ENCODE results near the gene STRA8. TPM values are rescaled to one million over a fixed set of nuclear protein-coding genes. Genes with fewer than 3 reads are reported as not detected.

Gene STRA8
- total and polyA plus RNA-seq, 2 of the 13 experiments (the other 11 are each of a cell fraction or from before 2014, with no cell fraction given), result not detected

- TF ChIP-seq HNF4G (IDR thresholded peaks at IDR 0.05; ENCODE audit: borderline replicate concordance, low read depth, low read length) (no peak), HNF4G (CRISPR knock-in tag; IDR thresholded peaks at IDR 0.05; ENCODE audit: borderline replicate concordance, low read depth) (no peak), SIN3A (IDR thresholded peaks at IDR 0.05; ENCODE audit: borderline replicate concordance, low read depth, low read length) (no peak), TBX3 (IDR thresholded peaks at IDR 0.05; ENCODE audit: borderline replicate concordance) (no peak), SMARCE1 (IDR thresholded peaks at IDR 0.05; ENCODE audit: borderline replicate concordance) (no peak), ZNF788 (CRISPR knock-in tag; IDR thresholded peaks at IDR 0.05; ENCODE audit: borderline replicate concordance) (no peak), CC2D1A (CRISPR knock-in tag; IDR thresholded peaks at IDR 0.05) (no peak), ZSCAN21 (CRISPR knock-in tag; IDR thresholded peaks at IDR 0.05; ENCODE audit: borderline replicate concordance) (no peak), HNRNPLL (IDR thresholded peaks at IDR 0.05; ENCODE audit: low read depth, low read length, poor library complexity, severe bottlenecking) (no peak), MAFK (conservative IDR thresholded peaks at IDR 0.05 in 1 of 2, IDR thresholded peaks at IDR 0.05 in 1 of 2; ENCODE audit: low read length in 2 of 2) (peak in 1 of 2 experiments; percentile 2; a peak in 1 of 4 replicates), TGIF2 (CRISPR knock-in tag; IDR thresholded peaks at IDR 0.05) (no peak), CENPX (CRISPR knock-in tag; IDR thresholded peaks at IDR 0.05) (no peak), ZFP1 (CRISPR knock-in tag; IDR thresholded peaks at IDR 0.05) (no peak), KLF6 (CRISPR knock-in tag; IDR thresholded peaks at IDR 0.05) (no peak), KDM5A (IDR thresholded peaks at IDR 0.05; ENCODE audit: borderline replicate concordance, low read length) (no peak), SIX4 (CRISPR knock-in tag; IDR thresholded peaks at IDR 0.05) (no peak), FIP1L1 (IDR thresholded peaks at IDR 0.05; ENCODE audit: borderline replicate concordance, insufficient read depth, low read depth, low read length) (no peak), HHEX (CRISPR knock-in tag; IDR thresholded peaks at IDR 0.05) (no peak)
- TF ChIP-seq, protein P1, sequence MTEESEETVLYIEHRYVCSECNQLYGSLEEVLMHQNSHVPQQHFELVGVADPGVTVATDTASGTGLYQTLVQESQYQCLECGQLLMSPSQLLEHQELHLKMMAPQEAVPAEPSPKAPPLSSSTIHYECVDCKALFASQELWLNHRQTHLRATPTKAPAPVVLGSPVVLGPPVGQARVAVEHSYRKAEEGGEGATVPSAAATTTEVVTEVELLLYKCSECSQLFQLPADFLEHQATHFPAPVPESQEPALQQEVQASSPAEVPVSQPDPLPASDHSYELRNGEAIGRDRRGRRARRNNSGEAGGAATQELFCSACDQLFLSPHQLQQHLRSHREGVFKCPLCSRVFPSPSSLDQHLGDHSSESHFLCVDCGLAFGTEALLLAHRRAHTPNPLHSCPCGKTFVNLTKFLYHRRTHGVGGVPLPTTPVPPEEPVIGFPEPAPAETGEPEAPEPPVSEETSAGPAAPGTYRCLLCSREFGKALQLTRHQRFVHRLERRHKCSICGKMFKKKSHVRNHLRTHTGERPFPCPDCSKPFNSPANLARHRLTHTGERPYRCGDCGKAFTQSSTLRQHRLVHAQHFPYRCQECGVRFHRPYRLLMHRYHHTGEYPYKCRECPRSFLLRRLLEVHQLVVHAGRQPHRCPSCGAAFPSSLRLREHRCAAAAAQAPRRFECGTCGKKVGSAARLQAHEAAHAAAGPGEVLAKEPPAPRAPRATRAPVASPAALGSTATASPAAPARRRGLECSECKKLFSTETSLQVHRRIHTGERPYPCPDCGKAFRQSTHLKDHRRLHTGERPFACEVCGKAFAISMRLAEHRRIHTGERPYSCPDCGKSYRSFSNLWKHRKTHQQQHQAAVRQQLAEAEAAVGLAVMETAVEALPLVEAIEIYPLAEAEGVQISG (CRISPR knock-in tag; IDR thresholded peaks at IDR 0.05), result peak; percentile 44; the same call in 1 of the 2 replicates
- TF ChIP-seq, protein P2, sequence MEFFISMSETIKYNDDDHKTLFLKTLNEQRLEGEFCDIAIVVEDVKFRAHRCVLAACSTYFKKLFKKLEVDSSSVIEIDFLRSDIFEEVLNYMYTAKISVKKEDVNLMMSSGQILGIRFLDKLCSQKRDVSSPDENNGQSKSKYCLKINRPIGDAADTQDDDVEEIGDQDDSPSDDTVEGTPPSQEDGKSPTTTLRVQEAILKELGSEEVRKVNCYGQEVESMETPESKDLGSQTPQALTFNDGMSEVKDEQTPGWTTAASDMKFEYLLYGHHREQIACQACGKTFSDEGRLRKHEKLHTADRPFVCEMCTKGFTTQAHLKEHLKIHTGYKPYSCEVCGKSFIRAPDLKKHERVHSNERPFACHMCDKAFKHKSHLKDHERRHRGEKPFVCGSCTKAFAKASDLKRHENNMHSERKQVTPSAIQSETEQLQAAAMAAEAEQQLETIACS (CRISPR knock-in tag; IDR thresholded peaks at IDR 0.05), result no peak
- TF ChIP-seq, protein P3, sequence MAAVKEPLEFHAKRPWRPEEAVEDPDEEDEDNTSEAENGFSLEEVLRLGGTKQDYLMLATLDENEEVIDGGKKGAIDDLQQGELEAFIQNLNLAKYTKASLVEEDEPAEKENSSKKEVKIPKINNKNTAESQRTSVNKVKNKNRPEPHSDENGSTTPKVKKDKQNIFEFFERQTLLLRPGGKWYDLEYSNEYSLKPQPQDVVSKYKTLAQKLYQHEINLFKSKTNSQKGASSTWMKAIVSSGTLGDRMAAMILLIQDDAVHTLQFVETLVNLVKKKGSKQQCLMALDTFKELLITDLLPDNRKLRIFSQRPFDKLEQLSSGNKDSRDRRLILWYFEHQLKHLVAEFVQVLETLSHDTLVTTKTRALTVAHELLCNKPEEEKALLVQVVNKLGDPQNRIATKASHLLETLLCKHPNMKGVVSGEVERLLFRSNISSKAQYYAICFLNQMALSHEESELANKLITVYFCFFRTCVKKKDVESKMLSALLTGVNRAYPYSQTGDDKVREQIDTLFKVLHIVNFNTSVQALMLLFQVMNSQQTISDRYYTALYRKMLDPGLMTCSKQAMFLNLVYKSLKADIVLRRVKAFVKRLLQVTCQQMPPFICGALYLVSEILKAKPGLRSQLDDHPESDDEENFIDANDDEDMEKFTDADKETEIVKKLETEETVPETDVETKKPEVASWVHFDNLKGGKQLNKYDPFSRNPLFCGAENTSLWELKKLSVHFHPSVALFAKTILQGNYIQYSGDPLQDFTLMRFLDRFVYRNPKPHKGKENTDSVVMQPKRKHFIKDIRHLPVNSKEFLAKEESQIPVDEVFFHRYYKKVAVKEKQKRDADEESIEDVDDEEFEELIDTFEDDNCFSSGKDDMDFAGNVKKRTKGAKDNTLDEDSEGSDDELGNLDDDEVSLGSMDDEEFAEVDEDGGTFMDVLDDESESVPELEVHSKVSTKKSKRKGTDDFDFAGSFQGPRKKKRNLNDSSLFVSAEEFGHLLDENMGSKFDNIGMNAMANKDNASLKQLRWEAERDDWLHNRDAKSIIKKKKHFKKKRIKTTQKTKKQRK (IDR thresholded peaks at IDR 0.05; ENCODE audit: low read length), result no peak
- TF ChIP-seq, protein P4, sequence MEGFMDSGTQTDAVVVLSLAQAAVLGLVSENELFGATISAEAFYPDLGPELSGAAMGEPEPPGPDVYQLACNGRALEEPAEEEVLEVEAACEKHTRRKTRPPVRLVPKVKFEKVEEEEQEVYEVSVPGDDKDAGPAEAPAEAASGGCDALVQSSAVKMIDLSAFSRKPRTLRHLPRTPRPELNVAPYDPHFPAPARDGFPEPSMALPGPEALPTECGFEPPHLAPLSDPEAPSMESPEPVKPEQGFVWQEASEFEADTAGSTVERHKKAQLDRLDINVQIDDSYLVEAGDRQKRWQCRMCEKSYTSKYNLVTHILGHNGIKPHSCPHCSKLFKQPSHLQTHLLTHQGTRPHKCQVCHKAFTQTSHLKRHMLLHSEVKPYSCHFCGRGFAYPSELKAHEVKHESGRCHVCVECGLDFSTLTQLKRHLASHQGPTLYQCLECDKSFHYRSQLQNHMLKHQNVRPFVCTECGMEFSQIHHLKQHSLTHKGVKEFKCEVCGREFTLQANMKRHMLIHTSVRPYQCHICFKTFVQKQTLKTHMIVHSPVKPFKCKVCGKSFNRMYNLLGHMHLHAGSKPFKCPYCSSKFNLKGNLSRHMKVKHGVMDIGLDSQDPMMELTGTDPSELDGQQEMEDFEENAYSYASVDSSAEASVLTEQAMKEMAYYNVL (CRISPR knock-in tag; IDR thresholded peaks at IDR 0.05; ENCODE audit: borderline replicate concordance), result no peak
Observed at GRCh38 chr7:135281363-135281949, 47.8 kb downstream of the STRA8 start (continued).
